Lung (tissue), 12 donors: ENCODE data around the gene VEGFA. TPM values are rescaled to one million over a fixed set of nuclear protein-coding genes. Genes with fewer than 3 reads are reported as not detected.

Experiments used
- ATAC-seq: fragments of 200-7000 bp; cut with Tn5 transposase; one replicate; pipeline ENCODE4 v1.9.1; 2020; ENCODE audit warnings: moderate number of reproducible peaks; ENCODE audit not compliant: insufficient read depth, low FRiP score
- DNase-seq, 3 donors: peaks; one replicate each; pipeline ENCODE4 v3.0.0-alpha.2; 2013 to 2017
- H3K27ac ChIP-seq, 2 donors: one replicate each; pipeline ENCODE4 v1.5.1; 2013; ENCODE audit warnings: mild to moderate bottlenecking in 2 of 2, moderate library complexity in 2 of 2, control low read depth in 1 of 2, inconsistent platforms in 1 of 2, low read depth in 1 of 2, low read length in 1 of 2
- H3K27me3 ChIP-seq, 3 donors: one replicate each; pipeline ENCODE4 v1.5.1; 2013; ENCODE audit warnings: low read length in 2 of 3; ENCODE audit not compliant: control insufficient read depth in 3 of 3, insufficient read depth in 3 of 3
- H3K36me3 ChIP-seq, 4 donors: one replicate each; pipeline ENCODE4 v1.5.1; 2013; ENCODE audit warnings: low read length in 4 of 4, mild to moderate bottlenecking in 1 of 4, moderate library complexity in 1 of 4; ENCODE audit not compliant: control insufficient read depth in 4 of 4, insufficient read depth in 4 of 4
- H3K4me1 ChIP-seq, 5 donors: one replicate each; pipeline ENCODE4 v1.5.1; 2013; ENCODE audit warnings: low read length in 5 of 5, mild to moderate bottlenecking in 2 of 5, moderate library complexity in 1 of 5; ENCODE audit not compliant: control insufficient read depth in 5 of 5, insufficient read depth in 5 of 5
- H3K4me3 ChIP-seq: one replicate; pipeline ENCODE4 v1.5.1; 2013; ENCODE audit warnings: mild to moderate bottlenecking, control low read depth, moderate library complexity
- H3K9ac ChIP-seq, 2 donors: one replicate each; pipeline ENCODE4 v1.5.1; 2013; ENCODE audit warnings: low read length in 2 of 2, control low read depth in 1 of 2; ENCODE audit not compliant: insufficient read depth in 1 of 2
- H3K9me3 ChIP-seq, 4 donors: one replicate each; pipeline ENCODE4 v1.5.1; 2013; ENCODE audit warnings: low read length in 3 of 4, mild to moderate bottlenecking in 1 of 4, moderate library complexity in 1 of 4; ENCODE audit not compliant: control insufficient read depth in 4 of 4, insufficient read depth in 3 of 4
- WGBS, 2 donors: extraction: QIAGEN DNeasy Blood & Tissue Kit; methylation state at CpG; one replicate each; pipeline ENCODE4 v1.1.7; 2013; 5-methylcytosine and 5-hydroxymethylcytosine counted together
- polyA plus RNA-seq, 2 donors: library from polyadenylated mRNA; stranded (reverse); fragments of 200-250 nt; gene quantifications; one replicate each; pipeline ENCODE4 v1.2.1, GENCODE V29; 2013
- total RNA-seq, 2 donors: library from RNA; depleted of rRNA in 1 of 2; stranded (reverse); fragments of >200 nt in 1 of 2; gene quantifications; one replicate each; pipeline ENCODE4 v1.2.1, GENCODE V29; 2014 to 2021
- TF ChIP-seq, protein P1 (sequence below): IDR thresholded peaks from 2 replicates; pipeline ENCODE4 v1.5.1; 2012; ENCODE audit warnings: mild to moderate bottlenecking; ENCODE audit errors: control extremely low read depth, extremely low read depth
- donor health status: control.
- donor health status: control.
- donor health status: Bipolar disorder and iron deficiency.
- donor health status: healthy.
- donor health status: DM: yes; HTN: yes; CAD: no.

VEGFA gene
- total and polyA plus RNA-seq, 4 donors = 98.3 to 275 (median 140) TPM

DNA sequence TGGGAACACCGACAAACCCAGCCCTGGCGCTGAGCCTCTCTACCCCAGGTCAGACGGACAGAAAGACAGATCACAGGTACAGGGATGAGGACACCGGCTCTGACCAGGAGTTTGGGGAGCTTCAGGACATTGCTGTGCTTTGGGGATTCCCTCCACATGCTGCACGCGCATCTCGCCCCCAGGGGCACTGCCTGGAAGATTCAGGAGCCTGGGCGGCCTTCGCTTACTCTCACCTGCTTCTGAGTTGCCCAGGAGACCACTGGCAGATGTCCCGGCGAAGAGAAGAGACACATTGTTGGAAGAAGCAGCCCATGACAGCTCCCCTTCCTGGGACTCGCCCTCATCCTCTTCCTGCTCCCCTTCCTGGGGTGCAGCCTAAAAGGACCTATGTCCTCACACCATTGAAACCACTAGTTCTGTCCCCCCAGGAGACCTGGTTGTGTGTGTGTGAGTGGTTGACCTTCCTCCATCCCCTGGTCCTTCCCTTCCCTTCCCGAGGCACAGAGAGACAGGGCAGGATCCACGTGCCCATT lies 15.3 kb downstream of the VEGFA start:
- H3K9me3 ChIP-seq = no peaks in the 10 kb centered on the region
- H3K27me3 ChIP-seq = no peaks in the 10 kb centered on the region
- ATAC-seq = no peak
- WGBS, 2 donors = 83 to 89% methylated on average over 14 of the region's 14 CpGs
- peaks cover 22 to 41% (median 34%) of the 10 kb centered on the region in 4 donors for H3K36me3 ChIP-seq
- no peak overlapping the region for H3K9ac ChIP-seq
- H3K4me1 ChIP-seq = peaks cover 0 to 5% (median 0%) of the 10 kb centered on the region in 5 donors
- no peak overlapping the region for H3K27ac ChIP-seq
- no peak for DNase-seq
- TF ChIP-seq, protein P1, sequence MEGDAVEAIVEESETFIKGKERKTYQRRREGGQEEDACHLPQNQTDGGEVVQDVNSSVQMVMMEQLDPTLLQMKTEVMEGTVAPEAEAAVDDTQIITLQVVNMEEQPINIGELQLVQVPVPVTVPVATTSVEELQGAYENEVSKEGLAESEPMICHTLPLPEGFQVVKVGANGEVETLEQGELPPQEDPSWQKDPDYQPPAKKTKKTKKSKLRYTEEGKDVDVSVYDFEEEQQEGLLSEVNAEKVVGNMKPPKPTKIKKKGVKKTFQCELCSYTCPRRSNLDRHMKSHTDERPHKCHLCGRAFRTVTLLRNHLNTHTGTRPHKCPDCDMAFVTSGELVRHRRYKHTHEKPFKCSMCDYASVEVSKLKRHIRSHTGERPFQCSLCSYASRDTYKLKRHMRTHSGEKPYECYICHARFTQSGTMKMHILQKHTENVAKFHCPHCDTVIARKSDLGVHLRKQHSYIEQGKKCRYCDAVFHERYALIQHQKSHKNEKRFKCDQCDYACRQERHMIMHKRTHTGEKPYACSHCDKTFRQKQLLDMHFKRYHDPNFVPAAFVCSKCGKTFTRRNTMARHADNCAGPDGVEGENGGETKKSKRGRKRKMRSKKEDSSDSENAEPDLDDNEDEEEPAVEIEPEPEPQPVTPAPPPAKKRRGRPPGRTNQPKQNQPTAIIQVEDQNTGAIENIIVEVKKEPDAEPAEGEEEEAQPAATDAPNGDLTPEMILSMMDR = no peak
- H3K4me3 ChIP-seq = no peak overlapping the region

GRCh38 chr6:43785904-43786303 lies 15.9 kb downstream of the VEGFA start:
- peaks cover 0 to 4% (median 0%) of the 10 kb centered on the region in 5 donors for H3K4me1 ChIP-seq
- TF ChIP-seq, protein P1 = no peak
- H3K9ac ChIP-seq = no peak overlapping the region
- H3K9me3 ChIP-seq = no peaks in the 10 kb centered on the region
- no peak overlapping the region for H3K27ac ChIP-seq
- 76 to 80% methylated on average over 3 of the region's 3 CpGs for WGBS, 2 donors
- no peaks in the 10 kb centered on the region for H3K27me3 ChIP-seq
- DNase-seq = no peak
- ATAC-seq = no peak
- H3K4me3 ChIP-seq = no peak overlapping the region
- peaks cover 19 to 37% (median 32%) of the 10 kb centered on the region in 4 donors for H3K36me3 ChIP-seq

- peaks cover 0 to 4% (median 0%) of the 10 kb centered on the region in 5 donors for H3K4me1 ChIP-seq
- H3K36me3 ChIP-seq = peaks cover 16 to 31% (median 27%) of the 10 kb centered on the region in 4 donors
- H3K27ac ChIP-seq = no peak overlapping the region
- WGBS, 2 donors = 38 to 53% methylated on average over 1 of the region's 1 CpG
- no peaks in the 10 kb centered on the region for H3K9me3 ChIP-seq
- TF ChIP-seq, protein P1 = no peak
- ATAC-seq (no peak), DNase-seq (peak in 1 of 3 donors; percentile 23)
- no peak overlapping the region for H3K9ac ChIP-seq
- H3K27me3 ChIP-seq = no peaks in the 10 kb centered on the region
- H3K4me3 ChIP-seq = no peak overlapping the region
Measured at GRCh38 chr6:43786664-43787329, 16.8 kb downstream of the VEGFA start.
